Right lung (tissue), 5 donors: ENCODE measurements around the gene TCF12. TPM values are rescaled to one million over a fixed set of nuclear protein-coding genes. Genes with fewer than 3 reads are reported as not detected.

Experiments used
- DNase-seq, 2 donors: peaks; one replicate each; pipeline ENCODE4 v3.0.0-alpha.2; 2013
- polyA plus RNA-seq, 5 donors: library from polyadenylated mRNA; unstranded; fragments of 120-200 nt; gene quantifications; one replicate each; pipeline versions ENCODE4 v1.2.1 to v1.2.3, GENCODE V29; 2013; ENCODE audit warnings: inconsistent platforms in 1 of 5, low replicate concordance in 1 of 5; ENCODE audit not compliant: insufficient read length in 5 of 5, insufficient read depth in 1 of 5

TCF12 gene
- polyA plus RNA-seq, 5 donors = 84.2 to 169 (median 148) TPM

DNA sequence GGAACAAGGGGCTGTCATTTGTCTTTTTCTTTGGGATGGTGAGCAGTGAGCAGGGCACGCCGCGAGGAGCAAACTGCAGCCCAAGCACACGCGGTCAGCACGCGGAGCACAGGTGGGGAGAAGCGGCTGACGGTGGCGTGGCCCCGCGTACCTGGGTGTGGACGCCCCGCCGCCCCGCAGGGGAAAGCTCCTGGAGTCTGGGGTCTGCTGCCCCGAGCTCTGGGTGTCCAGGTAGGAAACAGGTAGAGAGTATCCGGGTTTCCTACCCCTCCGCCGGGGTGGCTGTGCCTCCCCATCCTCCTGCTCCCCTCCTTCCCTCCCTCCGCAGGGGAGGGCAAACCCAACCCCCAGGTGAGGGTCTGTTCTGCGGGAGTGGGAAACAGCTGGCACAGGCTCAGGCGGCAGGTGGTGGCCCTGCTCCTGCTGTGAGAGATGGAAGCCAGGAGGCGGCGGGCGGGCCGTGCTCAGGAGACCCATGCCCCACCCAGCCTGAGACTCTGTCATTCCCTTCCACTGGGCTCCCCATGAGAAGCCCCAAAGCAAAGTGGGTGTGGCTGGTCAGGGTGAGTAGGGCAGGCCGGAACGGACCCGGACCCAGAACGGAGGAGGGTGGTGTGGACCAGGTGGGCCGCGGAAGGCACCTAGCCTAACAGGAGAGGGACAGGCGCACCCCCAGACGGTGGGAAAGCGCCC, 400.9 kb downstream of the TCF12 start:
- no peak for DNase-seq

DNA sequence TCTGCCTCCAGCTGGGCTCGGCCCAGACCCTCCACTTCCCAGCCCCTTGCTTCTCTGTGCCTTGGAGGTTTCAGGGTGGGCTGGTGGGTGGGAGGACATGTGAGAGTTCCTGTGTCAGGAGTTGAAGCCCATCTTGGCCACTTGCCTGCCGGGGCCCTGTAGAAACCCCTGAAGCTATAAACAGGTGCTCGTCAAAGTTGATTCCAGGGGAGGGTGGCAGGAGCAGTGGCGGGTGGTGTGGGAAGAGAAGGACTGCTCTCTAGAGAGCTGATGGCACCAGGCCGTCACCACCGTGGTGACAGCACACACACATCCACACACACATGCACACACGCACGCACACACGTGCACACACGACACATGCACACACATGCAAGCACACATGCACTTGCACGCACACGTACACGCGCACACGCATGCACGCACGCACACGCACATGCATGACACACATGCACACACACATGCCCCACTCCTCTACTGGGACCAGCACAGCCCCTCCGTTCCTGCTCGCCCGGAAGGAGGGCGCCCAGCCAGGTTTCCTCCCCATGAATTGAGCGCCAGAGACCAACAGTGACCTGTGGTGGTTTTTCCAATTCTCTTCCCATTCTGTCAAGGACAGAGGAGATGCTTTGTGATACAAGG, 401.6 kb downstream of the TCF12 start:
- DNase-seq = no peak

DNA sequence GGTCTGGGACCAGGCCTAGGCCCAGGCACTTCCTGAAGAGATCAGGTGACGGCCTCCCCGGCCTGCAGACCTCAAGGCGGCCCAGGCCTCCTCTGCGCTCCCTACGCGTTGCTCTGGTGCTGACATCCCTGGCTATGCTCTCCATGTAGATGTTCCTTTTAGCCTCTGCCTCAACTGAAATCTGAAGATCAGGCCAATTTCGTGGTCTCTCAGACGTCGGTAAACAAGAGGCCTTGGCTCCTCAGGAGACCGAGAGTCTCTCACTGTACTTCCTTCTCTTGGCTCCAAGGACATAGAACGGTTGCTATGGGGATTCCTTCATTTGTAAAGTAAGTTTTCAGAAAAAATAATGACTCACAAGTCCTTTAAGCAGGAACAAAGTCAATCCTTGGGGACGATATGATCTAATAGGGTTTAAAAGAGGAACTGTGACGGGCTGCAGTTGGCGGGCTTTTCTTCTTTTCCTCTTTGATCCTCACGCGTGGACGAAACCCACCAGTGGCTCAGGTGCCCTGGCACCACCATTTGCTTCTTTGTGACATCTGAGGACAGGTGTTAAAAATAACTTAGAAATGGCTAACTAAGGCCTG, 402.3 kb downstream of the TCF12 start:
- DNase-seq = no peak

DNA sequence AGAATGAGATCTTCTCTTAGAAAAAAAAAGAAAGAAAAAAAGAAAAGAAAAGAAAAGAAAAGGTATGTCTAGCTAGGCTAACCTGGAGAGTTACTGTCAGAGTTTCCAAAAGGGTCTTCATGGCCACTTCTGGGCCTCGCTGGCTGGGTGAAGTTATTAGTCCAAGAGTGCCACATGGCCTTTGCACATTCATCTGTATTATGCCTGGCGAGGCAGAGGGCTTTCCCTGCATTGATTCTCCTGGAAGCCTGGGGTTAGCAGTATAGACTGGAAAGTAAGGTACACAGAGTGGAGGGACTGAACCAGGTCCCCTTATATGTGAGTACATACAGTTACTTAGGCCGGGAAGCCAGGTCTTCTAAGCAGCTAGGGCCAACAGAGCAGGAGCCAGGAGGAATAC, 403.0 kb downstream of the TCF12 start:
- DNase-seq = no peak

DNA sequence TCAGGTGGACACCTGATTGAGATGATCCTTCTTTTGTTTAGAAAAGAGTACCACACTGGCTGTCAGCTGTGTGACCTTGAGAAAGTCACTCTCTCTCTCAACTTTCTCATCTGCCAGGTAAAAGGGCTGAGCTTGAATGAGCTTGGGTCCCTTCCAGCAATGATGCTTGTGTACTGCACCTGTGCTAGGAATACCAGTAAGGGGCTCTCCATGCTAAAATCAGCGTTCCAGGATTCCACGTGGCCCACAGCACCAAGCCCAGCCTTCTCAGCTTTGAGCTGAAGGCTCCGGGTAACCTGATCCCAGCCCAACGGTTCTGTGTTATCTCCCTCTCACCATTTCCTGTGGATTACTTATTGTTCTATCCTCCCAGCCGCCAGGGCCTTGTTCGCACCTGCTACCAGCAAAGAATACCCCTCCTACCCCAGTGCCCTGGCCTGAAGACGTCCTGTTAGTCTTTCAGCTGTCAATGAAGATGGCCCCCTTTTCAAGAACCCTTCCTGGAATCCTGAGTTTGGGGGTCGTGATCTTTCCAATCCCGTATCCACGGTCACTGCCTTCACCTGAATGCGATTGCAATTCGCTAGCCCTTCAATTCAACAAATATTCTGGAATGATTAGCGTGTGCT, 403.6 kb downstream of the TCF12 start:
- no peak for DNase-seq

DNA sequence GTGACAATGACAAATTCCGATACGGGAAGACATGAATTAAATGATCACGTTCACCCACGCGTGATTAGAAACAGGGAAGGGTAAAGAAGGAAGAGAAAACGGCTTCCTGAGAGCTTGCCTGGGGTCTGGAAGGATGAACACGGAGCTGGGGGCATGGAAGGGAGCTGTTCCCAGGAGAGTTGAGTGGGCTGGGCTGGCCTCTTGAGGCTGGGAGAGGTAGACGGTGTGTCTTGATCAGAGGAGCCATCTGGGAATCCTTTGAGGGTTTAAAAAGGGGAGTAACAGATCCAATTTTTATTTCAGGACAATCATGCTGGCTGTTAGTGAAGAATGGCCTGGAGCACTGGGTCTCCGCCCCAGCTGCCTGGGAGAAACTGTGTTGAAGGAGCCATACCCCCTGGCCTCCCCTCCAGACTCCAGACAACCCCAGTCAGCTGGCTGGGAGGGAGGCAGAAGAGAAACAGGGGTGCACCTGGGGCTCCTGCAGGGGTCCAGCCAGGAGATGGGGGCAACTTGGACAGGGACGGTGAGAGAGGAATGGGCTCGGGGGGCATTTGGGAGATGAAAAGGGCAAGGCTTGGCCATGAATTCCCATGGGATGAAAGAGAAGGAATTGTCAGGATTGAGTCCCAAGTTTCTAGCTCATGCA, 404.3 kb downstream of the TCF12 start:
- DNase-seq = no peak

DNA sequence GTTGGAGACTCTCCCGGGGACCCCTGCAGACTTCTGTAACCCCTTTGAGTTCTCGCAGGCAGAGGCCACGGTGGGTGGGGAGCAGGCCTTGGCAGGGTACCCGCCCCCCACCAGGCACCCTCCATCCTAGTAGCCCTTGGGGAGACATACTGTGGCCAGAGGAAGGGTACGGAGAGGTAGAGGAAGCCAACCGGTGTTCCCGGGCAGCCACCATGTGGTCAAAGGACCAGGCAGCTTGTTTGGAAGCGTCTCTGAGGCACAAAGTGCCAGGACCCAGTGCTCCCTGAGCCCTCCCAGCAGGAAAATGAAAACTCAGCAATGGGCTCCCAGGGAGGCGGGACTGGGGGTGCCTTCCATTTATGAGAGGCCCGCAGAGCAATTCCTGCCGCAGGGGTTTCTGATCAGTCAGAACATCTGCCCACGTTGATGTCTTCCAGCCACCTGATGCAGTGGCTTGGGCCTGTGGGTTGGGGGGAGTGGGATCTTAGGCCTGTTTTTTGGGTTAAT, 404.9 kb downstream of the TCF12 start:
- DNase-seq = no peak

DNA sequence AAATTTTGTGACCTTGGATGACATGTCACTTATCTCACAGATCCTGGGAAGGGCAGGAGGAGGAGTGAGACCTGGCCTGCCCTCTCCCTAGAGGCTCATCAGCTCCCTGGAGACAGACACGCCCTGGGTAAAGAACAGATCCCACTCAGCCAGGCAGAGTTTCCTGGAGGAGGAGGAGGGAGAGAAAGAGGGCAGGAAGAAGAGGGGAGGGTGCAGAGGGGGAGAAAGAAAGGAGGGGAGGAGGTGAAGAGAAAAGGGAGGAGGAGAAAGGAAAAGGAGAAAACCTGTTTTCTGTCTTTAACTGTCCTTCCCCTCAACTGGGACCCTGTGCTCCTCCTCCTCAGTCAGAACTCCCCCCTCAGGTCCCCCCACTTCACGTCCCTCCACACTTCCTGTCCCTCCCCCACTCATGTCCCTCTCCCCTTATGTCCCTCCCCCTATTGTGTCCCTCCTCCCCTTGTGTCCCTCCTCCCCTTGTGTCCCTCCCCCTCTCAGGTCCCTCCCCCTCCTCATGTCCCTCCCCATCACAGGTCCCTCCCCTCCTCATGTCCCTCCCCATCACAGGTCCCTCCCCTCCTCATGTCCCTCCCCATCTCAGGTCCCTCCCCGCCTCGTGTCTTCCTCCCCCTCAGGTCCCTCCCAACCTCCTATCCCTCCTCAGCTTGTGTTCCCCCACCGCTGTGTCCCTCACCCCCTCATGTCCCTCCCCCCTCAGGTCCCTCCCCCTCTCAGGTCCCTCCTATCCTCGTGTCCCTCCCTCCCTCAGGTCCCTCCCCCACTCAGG, 405.6 kb downstream of the TCF12 start:
- no peak for DNase-seq

DNA sequence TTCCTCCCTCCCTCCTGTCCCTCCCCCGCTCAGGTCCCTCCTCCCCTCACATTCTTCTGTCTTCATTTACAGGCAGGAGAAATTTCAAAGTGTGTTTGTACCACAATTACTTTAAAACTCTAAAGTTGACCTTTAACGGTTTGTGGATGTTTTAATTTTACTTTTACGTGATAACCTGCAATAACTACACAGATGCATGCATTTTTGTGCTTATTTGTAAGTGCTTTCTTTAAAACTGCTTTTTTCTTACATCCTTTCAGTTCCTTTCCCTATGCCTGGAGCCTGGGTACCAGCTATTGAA, 406.1 kb downstream of the TCF12 start:
- DNase-seq = no peak

DNA sequence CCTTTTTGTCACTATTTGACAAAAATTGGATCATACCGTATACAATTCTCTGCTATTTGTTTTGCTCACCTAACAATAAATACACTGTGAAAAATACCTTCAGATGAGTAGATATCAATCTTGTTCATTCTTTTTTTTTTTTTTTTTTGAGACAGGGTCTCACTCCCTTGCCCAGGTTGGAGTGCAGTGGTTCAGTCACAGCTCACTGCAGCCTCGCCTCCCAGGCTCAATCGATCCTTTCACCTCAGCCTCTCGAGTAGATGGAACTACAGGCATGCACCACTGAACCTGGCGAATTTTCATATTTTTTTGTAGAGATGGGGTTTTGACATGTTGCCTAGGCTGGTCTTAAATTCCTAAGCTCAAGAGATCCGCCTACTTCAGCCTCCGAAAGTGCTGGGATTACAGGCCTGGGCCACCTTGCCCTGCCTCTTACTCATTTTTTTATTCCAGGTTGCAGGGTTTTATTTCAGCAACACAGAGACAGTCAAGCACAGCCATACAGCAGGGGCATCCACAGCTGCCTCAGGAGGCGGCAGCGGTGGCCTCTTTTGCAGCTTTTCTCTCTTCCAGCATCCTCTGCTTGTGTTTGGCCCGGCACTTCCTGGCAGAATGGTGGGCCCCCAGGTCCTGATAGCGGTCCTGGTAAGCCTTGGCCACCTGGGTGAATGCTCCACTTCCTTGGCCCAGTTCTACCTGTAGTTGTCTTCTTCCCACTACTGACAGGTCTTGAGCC, 406.7 kb downstream of the TCF12 start:
- no peak for DNase-seq

DNA sequence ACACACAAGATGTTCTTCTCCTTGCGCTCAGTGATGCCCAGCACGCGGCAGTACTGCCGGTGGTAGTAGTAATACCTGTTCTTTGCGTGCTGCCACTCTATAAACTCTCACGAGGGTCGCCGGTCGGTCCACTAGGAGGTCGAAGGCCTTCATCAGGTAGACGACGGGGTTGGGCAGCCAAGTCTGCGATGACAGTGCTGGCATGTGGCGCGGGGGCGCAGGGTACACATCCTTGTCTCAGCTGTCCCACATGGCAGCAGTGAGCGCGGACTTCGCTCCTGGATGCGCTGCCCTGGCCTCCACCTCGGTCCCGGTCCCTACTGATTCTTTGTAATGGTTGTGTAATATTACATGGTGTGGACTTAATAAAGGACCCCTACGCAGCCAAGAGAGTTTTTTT, 407.8 kb downstream of the TCF12 start:
- no peak for DNase-seq

DNA sequence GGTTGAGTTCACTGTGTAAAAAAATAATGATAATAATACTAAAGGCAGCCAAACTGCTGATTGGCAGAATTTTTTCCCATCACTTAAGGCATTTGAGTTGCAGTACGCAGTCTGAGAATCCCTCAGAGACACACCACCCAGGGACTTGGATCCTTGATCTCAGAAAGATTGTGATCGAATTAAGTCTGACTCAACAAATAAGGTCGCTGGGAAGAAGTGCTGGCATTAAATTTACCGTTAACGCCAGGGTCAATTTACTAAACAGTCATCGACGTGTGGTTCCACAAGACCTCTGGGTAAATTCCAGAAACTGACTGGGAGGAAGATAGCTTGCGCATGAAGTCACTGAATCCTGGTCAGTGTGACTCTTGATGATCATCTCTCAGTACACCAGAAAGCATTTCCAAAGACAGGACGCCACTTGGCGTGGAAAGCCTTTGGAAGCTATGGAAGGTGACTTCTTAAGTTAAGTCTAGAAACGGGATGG, 409.6 kb downstream of the TCF12 start:
- no peak for DNase-seq

DNA sequence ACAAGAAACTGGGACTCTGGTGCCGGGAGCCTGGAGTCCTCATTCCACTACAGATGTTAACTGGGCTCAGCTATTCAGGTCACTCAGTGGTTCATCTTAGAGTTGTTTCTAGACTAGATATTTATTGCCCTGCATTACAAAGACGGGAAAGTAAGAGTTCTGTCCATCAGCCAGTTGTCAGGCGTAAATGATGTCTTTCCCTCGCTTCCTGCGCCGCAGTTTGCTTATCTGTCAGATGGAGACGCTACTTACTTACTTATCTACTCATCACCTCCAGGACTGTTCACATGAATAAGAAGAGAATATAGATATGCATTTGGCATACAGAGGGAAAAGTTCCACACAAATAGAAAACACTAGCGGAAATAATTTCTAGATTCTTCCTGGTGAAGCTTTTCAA, 410.0 kb downstream of the TCF12 start:
- DNase-seq = no peak

DNA sequence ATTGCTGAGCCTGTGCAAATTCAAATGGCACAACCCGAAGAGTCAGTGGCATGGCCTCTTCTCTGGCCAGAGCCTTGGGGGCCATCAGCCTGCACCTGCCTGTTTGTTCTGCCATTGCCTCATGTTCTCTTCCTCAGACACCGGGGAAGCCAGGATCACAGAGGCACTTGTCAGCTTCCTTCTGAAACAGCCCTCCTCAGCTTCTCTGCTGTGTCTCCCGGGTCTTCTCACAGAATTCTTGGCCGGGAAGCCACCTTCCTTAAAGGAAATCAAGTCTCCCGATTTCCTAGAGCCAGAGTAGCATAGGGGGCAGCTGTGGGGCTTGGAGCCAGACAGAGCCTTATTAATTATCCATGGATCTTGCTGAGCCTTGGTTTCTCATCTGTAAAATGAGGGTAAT, 410.5 kb downstream of the TCF12 start:
- DNase-seq = no peak

DNA sequence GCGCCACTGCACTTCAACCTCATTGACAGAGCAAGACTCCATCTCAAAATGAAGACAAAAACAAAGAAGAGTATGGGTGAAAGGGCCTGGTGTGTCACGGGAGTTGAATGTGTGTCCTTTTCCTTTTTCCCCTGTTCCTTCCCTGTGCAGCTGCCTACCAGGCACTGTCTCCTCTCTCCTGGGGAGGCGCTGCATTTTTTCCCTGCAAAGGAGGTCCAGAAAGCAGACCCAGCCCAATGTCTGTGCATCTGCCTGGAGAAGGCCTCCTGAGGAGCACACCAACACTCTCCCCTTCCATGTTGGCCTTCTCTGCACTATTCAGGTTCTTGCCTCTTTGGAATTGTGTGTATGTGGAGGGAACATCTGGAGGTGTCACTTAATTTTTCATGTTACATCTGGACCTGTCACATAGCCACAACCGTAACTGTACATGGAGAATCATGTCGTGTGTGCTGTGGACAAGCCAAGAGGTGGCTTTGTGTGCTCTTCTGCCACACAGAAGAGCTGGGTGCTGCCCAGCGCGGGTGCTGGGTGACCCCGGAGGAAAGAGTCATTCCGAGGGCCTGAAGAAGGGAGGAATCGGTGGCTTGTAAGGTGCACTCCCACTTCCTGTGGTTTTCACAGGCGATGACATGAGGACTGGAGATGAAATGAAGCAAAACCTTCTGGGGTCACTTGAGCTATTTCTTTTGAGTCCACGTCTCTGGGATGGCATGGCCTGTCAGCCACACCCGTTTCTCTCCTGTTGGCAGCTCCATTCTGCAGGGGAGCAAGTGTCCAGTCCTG, 411.3 kb downstream of the TCF12 start:
- DNase-seq = no peak

DNA sequence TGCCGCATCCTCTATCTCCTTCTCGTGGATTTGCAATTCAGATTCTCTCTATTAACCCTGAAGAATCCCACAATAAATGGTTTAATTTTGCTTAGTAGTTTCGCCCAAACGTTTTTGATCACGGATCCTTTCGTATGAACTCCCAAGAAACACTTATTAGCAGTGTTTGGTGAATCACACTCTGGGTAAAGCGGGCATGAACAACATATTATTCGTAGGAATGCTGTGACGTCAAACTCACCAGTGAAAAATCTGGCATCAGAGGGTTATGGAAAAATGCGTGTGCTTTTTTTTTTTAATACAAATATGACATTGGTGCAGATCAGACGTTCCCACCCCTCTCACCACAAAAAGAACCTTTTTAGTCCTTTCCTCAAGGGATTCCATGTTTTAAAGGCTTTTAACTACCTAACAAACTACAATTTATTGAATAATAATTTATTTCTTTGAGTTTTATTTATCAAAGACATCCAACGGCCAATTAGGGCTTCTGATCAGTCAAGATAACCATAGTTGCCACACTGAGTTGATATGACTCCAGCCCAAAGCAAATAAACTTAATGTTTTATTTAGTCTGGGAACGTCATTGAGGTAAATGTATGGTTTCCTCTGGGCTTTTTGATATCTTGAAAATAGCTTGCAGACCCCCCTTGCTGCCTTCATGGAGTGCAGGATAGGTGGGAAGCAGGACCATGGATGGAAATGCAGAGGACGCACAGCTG, 412.3 kb downstream of the TCF12 start:
- DNase-seq = no peak

DNA sequence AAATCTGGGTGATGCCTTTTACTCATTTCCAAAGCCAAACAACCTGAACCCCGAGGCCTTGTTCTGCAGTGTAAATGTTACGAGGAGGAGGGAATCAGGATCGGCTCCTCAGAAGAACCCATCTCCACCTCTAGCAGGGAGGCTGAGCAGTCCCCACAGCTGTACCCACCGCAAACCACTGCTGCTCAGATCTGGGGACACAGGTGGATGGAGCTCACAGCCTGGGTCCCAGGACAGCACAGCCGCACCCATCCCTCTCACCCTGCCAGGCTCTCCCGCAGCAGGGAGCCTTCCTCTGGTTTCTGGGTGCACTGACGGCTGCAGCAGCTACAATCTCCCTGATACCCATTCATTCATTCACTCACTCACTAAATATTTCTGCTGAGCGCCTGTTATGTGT, 413.9 kb downstream of the TCF12 start:
- DNase-seq = no peak

DNA sequence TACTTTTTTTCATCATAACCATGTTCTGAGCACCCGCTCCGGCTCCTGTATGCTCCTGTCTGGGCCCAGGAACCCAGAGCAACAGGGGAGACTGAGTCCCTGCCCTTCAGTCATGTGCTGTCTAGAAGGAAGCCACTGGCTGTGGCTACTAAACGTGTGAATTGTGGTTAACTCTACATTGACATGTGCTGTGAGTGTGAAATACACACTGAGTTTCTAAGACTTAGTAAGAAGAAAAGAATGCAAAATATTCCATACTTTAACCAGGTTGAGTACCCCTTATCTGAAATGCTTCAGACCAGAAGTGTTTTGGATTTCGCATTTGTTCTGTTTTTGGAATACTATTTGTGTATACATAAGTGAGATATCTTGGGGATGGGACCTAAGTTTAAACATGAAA, 415.0 kb downstream of the TCF12 start:
- no peak for DNase-seq

DNA sequence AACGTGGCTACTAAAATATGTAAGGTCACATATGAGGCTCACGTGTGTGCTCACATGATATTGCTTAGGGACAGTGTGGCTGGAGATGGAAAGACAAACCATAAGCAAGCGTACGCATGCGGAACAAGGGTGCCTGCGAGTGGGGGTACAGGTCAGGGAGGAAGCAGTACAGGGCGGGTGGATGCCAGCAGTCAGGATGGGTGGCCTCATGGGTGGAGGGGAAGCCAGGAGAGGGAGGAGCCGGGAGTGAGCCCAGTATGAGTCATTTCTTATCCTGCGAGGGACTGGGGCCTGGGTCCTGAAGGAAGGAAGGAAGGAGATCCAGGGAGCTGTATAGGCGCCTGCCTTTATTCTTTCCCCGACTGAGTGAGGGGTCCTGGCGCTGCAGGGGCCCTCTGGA, 415.8 kb downstream of the TCF12 start:
- no peak for DNase-seq
